Peyer's patch (tissue), 4 donors: ENCODE results near the gene NOP53.

Source experiments
- CTCF ChIP-seq, 6 experiments: fragments of 450-650 bp in 4 of 6; fragments of 200-600 bp in 2 of 6; sonication (generic) in 1 of 6; IDR thresholded peaks; one replicate each; pipeline ENCODE4 v1.5.1; 2017 to 2019; ENCODE audit warnings: antibody characterized with exemption in 6 of 6, mild to moderate bottlenecking in 3 of 6, moderate library complexity in 1 of 6
- POLR2A ChIP-seq, 2 donors: fragments of 450-650 bp; IDR thresholded peaks; one replicate each; pipeline ENCODE4 v1.5.1; 2017; ENCODE audit warnings: antibody characterized with exemption in 2 of 2, mild to moderate bottlenecking in 2 of 2, moderate library complexity in 2 of 2

GRCh38 chr19:47766359-47766620, 20.9 kb downstream of the NOP53 start:
- TF ChIP-seq CTCF (IDR thresholded peaks at IDR 0.05) (no peak), POLR2A (IDR thresholded peaks at IDR 0.05) (no peak)
